ENCODE data around the gene RNF112.

- TF ChIP-seq CTCF (conservative IDR thresholded peaks at IDR 0.05 in 1 of 2, IDR thresholded peaks at IDR 0.05 in 1 of 2; ENCODE audit: extremely low read depth in 1 of 2, insufficient read depth in 1 of 2, low read depth in 1 of 2, low read length in 2 of 2) (no peak), EZH2 (IDR thresholded peaks at IDR 0.05; ENCODE audit: borderline replicate concordance, low read length) (no peak)
Observed at GRCh38 chr17:19457830-19458271, 46.8 kb downstream of the RNF112 start.
